Gastroesophageal sphincter (tissue), 4 donors: Measurements from ENCODE around the gene ADGRF5. TPM values are rescaled to one million over a fixed set of nuclear protein-coding genes. Genes with fewer than 3 reads are reported as not detected.

Experiments
- ATAC-seq: fragments of 150-250 bp; one replicate; pipeline ENCODE4 v1.9.1; 2016; ENCODE audit warnings: mild to moderate bottlenecking, moderate library complexity
- H3K27ac ChIP-seq, 4 donors: fragments of 200-600 bp; sonication (generic) in 3 of 4; 1 replicate in 3 of 4; 2 replicates in 1 of 4; pipeline ENCODE4 v1.5.1; 2016 to 2019
- H3K27me3 ChIP-seq: fragments of 200-600 bp; sonication (generic); one replicate; pipeline ENCODE4 v1.5.1; 2019
- H3K36me3 ChIP-seq, 2 donors: fragments of 200-600 bp; sonication (generic); one replicate each; pipeline ENCODE4 v1.5.1; 2019; ENCODE audit warnings: control low read depth in 1 of 2
- H3K4me1 ChIP-seq, 3 donors: fragments of 200-600 bp; sonication (generic); 1 replicate in 2 of 3; 2 replicates in 1 of 3; pipeline ENCODE4 v1.5.1; 2016 to 2019; ENCODE audit warnings: control low read depth in 2 of 3
- H3K4me3 ChIP-seq, 2 donors: fragments of 200-600 bp; sonication (generic); one replicate each; pipeline ENCODE4 v1.5.1; 2019; ENCODE audit warnings: mild to moderate bottlenecking in 1 of 2, moderate library complexity in 1 of 2
- H3K9me3 ChIP-seq, 3 donors: fragments of 200-600 bp; sonication (generic); one replicate each; pipeline ENCODE4 v1.5.1; 2017 to 2019; ENCODE audit warnings: control low read depth in 2 of 3
- EP300 ChIP-seq: sonication (generic); formaldehyde crosslinking; IDR thresholded peaks from one replicate; pipeline ENCODE4 v1.6.1; 2017; ENCODE audit warnings: antibody characterized with exemption, mild to moderate bottlenecking
- POLR2A ChIP-seq, 2 donors: fragments of 450-650 bp; IDR thresholded peaks; one replicate each; pipeline ENCODE4 v1.6.1; 2017; ENCODE audit warnings: antibody characterized with exemption in 2 of 2, mild to moderate bottlenecking in 2 of 2, moderate library complexity in 1 of 2
- POLR2AphosphoS5 ChIP-seq: sonication (generic); formaldehyde crosslinking; IDR thresholded peaks from one replicate; pipeline ENCODE4 v1.6.1; 2017; ENCODE audit warnings: antibody characterized with exemption
- WGBS, 2 donors: methylation state at CpG; one replicate each; pipeline ENCODE4 v1.1.5; 2018; ENCODE audit warnings: low coverage in 1 of 2; 5-methylcytosine and 5-hydroxymethylcytosine counted together
- total RNA-seq, 4 donors: library from RNA; depleted of rRNA; stranded (reverse); fragments of >200 nt; gene quantifications; one replicate each; pipeline ENCODE4 v1.1.0, GENCODE V29; 2016
- TF ChIP-seq, protein P1 (sequence below), 4 experiments: fragments of 200-600 bp in 2 of 4; fragments of 450-650 bp in 2 of 4; sonication (generic) in 1 of 4; IDR thresholded peaks; one replicate each; pipeline ENCODE4 v1.5.1; 2017 to 2019; ENCODE audit warnings: antibody characterized with exemption in 4 of 4, mild to moderate bottlenecking in 2 of 4, moderate library complexity in 2 of 4

Gene ADGRF5
- total RNA-seq, 4 donors from 2014 or later, result 11.7 to 37.6 (median 26.0) TPM

GRCh38 chr6:46947497-46947896 is 25.8 kb upstream of the ADGRF5 start:
- Histone ChIP-seq H3K27me3 (no peaks in the 10 kb centered on the region), H3K36me3 (no peaks in the 10 kb centered on the region), H3K4me3 (no peak overlapping the region), H3K27ac (peak overlapping the region in 1 of 4 donors; percentile 52), H3K9me3 (no peaks in the 10 kb centered on the region), H3K4me1 (no peaks in the 10 kb centered on the region)
- TF ChIP-seq, protein P1, sequence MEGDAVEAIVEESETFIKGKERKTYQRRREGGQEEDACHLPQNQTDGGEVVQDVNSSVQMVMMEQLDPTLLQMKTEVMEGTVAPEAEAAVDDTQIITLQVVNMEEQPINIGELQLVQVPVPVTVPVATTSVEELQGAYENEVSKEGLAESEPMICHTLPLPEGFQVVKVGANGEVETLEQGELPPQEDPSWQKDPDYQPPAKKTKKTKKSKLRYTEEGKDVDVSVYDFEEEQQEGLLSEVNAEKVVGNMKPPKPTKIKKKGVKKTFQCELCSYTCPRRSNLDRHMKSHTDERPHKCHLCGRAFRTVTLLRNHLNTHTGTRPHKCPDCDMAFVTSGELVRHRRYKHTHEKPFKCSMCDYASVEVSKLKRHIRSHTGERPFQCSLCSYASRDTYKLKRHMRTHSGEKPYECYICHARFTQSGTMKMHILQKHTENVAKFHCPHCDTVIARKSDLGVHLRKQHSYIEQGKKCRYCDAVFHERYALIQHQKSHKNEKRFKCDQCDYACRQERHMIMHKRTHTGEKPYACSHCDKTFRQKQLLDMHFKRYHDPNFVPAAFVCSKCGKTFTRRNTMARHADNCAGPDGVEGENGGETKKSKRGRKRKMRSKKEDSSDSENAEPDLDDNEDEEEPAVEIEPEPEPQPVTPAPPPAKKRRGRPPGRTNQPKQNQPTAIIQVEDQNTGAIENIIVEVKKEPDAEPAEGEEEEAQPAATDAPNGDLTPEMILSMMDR (IDR thresholded peaks at IDR 0.05), result no peak
- TF ChIP-seq POLR2AphosphoS5, result no peak
- TF ChIP-seq POLR2A (IDR thresholded peaks at IDR 0.05), result no peak
- ATAC-seq, result no peak
- WGBS, 2 donors, result 62 to 75% methylated on average over 5 of the region's 5 CpGs

- no peak overlapping the region for H3K4me3 ChIP-seq
- no peaks in the 10 kb centered on the region for H3K9me3 ChIP-seq
- H3K27ac ChIP-seq, result no peak overlapping the region
- no peaks in the 10 kb centered on the region for H3K4me1 ChIP-seq
- no peak for ATAC-seq
- no peaks in the 10 kb centered on the region for H3K36me3 ChIP-seq
- no peak for TF ChIP-seq POLR2A (IDR thresholded peaks at IDR 0.05)
- WGBS, 2 donors, result 17% methylated on average over 1 of the region's 1 CpG; no CpG with 5 or more reads in 1 of the 2 donors
- H3K27me3 ChIP-seq, result no peaks in the 10 kb centered on the region
Measured at GRCh38 chr6:46940433-46941226, 18.9 kb upstream of the ADGRF5 start.

DNA sequence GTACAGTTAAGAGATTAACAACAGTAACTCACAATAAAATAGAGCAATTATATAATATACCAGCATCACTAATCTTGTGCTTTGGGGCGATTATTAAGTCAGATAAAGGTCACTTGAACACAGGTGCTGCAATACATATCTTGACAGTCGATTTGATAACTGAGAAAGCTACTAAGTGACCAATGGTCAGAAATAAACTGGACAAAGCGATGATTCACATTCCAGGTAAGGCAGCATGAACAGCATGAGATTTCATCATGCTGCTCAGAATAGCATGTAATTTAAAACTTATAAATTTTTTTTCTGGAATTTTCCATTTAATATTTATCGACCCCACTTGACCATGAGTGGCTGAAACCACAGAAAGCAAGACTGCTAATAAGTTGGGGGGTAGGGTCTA is 15.9 kb upstream of the ADGRF5 start:
- Histone ChIP-seq H3K27ac (no peak overlapping the region), H3K4me1 (no peaks in the 10 kb centered on the region), H3K27me3 (no peaks in the 10 kb centered on the region), H3K4me3 (no peak overlapping the region), H3K9me3 (no peaks in the 10 kb centered on the region), H3K36me3 (no peaks in the 10 kb centered on the region)
- 89 to 94% methylated on average over 4 of the region's 4 CpGs for WGBS, 2 donors
- TF ChIP-seq POLR2A (IDR thresholded peaks at IDR 0.05), result no peak
- no peak for TF ChIP-seq EP300
- TF ChIP-seq POLR2AphosphoS5, result no peak
- TF ChIP-seq, protein P1 (IDR thresholded peaks at IDR 0.05), result no peak
- ATAC-seq, result no peak

DNA sequence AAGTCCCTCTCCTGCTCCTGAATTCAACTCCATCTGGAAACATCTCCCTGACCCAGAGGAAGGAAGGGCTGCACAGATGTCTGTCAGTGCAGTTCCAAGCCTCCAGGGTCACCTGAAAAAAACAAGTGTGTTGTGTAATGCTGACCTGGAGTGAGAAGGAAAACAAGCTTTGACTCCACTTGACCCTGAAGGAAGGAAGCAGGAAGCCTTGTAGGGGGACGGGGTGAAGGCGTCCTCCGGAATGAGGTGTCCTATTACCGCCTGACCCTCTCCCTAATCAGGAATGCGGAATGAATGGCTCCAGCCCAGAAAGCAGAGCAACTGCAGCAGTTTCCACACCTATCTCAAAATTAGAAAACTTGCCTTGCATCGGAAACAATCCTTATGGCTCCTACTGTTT is 13.9 kb upstream of the ADGRF5 start:
- Histone ChIP-seq H3K27me3 (no peaks in the 10 kb centered on the region), H3K4me1 (no peaks in the 10 kb centered on the region), H3K4me3 (no peak overlapping the region), H3K27ac (no peak overlapping the region), H3K36me3 (no peaks in the 10 kb centered on the region), H3K9me3 (no peaks in the 10 kb centered on the region)
- WGBS, 2 donors, result 68 to 90% methylated on average over 2 to 5 of the region's 6 CpGs
- no peak for ATAC-seq
- TF ChIP-seq, protein P1 (IDR thresholded peaks at IDR 0.05), result no peak

DNA sequence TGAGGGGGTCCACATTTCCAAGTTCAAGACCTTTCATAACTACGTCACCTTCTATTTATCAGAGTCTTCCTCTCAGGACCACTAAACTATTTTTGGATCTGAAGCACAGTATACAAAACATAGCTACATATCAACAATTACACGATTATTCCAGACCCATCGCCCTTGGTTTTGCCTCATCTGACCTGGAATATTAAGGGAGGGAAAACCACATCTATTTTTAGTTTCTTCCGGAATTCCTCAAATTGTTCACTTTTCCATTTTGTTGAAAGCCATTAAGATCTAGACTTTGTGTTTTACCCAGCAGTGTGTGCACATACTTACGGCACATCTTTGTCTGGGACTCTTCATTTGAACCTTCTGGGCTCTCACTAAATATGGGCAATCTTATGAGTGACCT is 12.0 kb upstream of the ADGRF5 start:
- WGBS, 2 donors, result 65 to 88% methylated on average over 5 of the region's 5 CpGs
- no peaks in the 10 kb centered on the region for H3K27me3 ChIP-seq
- no peaks in the 10 kb centered on the region for H3K9me3 ChIP-seq
- H3K4me3 ChIP-seq, result no peak overlapping the region
- peak overlapping the region in 2 of 4 donors; percentile 37 to 42 for H3K27ac ChIP-seq
- TF ChIP-seq EP300 (no peak), POLR2A (IDR thresholded peaks at IDR 0.05) (no peak), POLR2AphosphoS5 (no peak)
- TF ChIP-seq, protein P1 (IDR thresholded peaks at IDR 0.05), result no peak
- no peak for ATAC-seq
- no peaks in the 10 kb centered on the region for H3K4me1 ChIP-seq
- no peaks in the 10 kb centered on the region for H3K36me3 ChIP-seq
